MCF 10A (cell line): ENCODE data around the gene BTK. TPM values are rescaled to one million over a fixed set of nuclear protein-coding genes. Genes with fewer than 3 reads are reported as not detected.
"Not testable (repeated sequence)": the region's sequence is repeated elsewhere in the genome, so short reads cannot be mapped to it uniquely, and the experiment has no call there.

Experiments used
- BruUV-seq: library from RNA; stranded (reverse); fragments of 400-500 nt; replicated peaks from 2 replicates; lab custom pipeline; 2021; lab: Mats Ljungman, UMichigan
- CTCF ChIA-PET: fragments of 300-600 bp; sonication (Branson Sonifier 250); formaldehyde crosslinking; extraction: SDS; loops from one replicate; lab custom pipeline; 2021; ENCODE audit warnings: antibody characterized with exemption, inconsistent platforms; lab: Yijun Ruan, JAX
- POLR2A ChIA-PET: fragments of 300-600, 350-650 bp; sonication (Branson Sonifier 250); formaldehyde crosslinking; extraction: SDS; loops from one replicate; lab custom pipeline; 2020; ENCODE audit warnings: antibody characterized with exemption, inconsistent platforms; lab: Yijun Ruan, JAX
- DNase-seq: peaks from one replicate; pipeline ENCODE4 v3.0.0-alpha.2; 2018; ENCODE audit not compliant: unreplicated experiment
- H3K27ac Mint-ChIP-seq: one replicate; pipeline ENCODE4 v1.8.0; 2022; ENCODE audit warnings: mild to moderate bottlenecking, low read depth, mixed read lengths; ENCODE audit not compliant: unreplicated experiment
- H3K27me3 Mint-ChIP-seq: one replicate; pipeline ENCODE4 v1.8.0; 2022; ENCODE audit warnings: mixed read lengths; ENCODE audit not compliant: insufficient read depth, unreplicated experiment
- H3K36me3 Mint-ChIP-seq: one replicate; pipeline ENCODE4 v1.8.0; 2022; ENCODE audit warnings: mild to moderate bottlenecking, moderate library complexity, mixed read lengths; ENCODE audit not compliant: insufficient read depth, unreplicated experiment
- H3K4me1 Mint-ChIP-seq: one replicate; pipeline ENCODE4 v1.8.0; 2022; ENCODE audit warnings: mixed read lengths; ENCODE audit not compliant: insufficient read depth, unreplicated experiment
- H3K4me3 Mint-ChIP-seq: one replicate; pipeline ENCODE4 v1.8.0; 2022; ENCODE audit warnings: mild to moderate bottlenecking, moderate library complexity, mixed read lengths; ENCODE audit not compliant: unreplicated experiment
- H3K9me3 Mint-ChIP-seq: one replicate; pipeline ENCODE4 v1.8.0; 2022; ENCODE audit warnings: mixed read lengths; ENCODE audit not compliant: unreplicated experiment
- intact Hi-C: fragments of 100-400 bp; cut with micrococcal nuclease; formaldehyde crosslinking; loops from 2 replicates; pipeline ENCODE4 v1.14.1; 2022
- total RNA-seq: library from RNA; stranded (reverse); gene quantifications from 2 replicates; pipeline ENCODE4 v1.2.3, GENCODE V29; 2022
- TF ChIP-seq, protein P1 (sequence below): fragments of 200-600 bp; IDR thresholded peaks from one replicate; pipeline ENCODE4 v1.8.0; 2022; ENCODE audit warnings: antibody characterized with exemption, mild to moderate bottlenecking; ENCODE audit not compliant: unreplicated experiment

Gene BTK
- total RNA-seq, 1 experiment from 2014 or later = not detected

DNA sequence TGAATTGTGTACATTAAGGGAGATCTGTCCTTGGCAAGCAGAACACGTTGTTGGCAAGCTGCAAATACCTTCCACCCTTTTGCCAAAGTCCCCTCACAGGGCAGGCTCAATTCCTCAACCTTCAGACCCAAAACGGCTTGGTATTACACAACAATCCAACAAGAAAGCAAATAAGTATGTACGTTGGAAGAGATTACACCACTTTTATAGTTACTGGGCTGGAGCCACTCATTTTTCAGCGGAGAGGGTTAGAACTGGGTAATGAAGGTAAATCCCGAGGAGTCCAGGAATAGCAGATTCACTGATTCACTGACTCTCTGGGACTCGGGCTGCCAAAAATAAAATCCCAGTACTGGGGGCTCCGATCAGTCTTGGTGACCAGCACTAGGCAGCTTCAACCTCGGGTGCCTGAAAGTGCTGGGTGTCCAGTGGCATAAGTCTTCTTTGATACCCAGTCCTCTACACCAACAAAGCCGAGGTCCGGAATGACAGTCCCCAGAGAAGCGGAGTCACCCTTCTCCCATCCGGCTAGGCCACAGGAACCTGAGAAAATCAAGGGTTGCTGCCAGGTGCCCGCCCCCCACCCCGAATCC is 38.0 kb downstream of the BTK start:
- intact Hi-C loops = no loop called here
- Mint-ChIP-seq H3K9me3 (no peaks in the 10 kb centered on the region), H3K27ac (peak overlapping the region; percentile 13), H3K4me3 (peak overlapping the region; percentile 83), H3K27me3 (peaks cover 28% of the 10 kb centered on the region), H3K4me1 (no peaks in the 10 kb centered on the region), H3K36me3 (peaks cover 22% of the 10 kb centered on the region)
- ChIA-PET CTCF (interaction anchor here (0.6 to 1.7 kb wide), 2 partner anchors 30 to 43 kb away, joined by 3 to 5 read pairs; partner anchors contain the start of gene RPL36A), POLR2A (interaction anchor here (0.7 to 4.3 kb wide), 4 partner anchors 43 to 619 kb away, joined by 3 to 54 read pairs (median 4); partner anchors contain the start of genes CENPI and RPL36A)
- peak; percentile 8 for DNase-seq
- TF ChIP-seq, protein P1, sequence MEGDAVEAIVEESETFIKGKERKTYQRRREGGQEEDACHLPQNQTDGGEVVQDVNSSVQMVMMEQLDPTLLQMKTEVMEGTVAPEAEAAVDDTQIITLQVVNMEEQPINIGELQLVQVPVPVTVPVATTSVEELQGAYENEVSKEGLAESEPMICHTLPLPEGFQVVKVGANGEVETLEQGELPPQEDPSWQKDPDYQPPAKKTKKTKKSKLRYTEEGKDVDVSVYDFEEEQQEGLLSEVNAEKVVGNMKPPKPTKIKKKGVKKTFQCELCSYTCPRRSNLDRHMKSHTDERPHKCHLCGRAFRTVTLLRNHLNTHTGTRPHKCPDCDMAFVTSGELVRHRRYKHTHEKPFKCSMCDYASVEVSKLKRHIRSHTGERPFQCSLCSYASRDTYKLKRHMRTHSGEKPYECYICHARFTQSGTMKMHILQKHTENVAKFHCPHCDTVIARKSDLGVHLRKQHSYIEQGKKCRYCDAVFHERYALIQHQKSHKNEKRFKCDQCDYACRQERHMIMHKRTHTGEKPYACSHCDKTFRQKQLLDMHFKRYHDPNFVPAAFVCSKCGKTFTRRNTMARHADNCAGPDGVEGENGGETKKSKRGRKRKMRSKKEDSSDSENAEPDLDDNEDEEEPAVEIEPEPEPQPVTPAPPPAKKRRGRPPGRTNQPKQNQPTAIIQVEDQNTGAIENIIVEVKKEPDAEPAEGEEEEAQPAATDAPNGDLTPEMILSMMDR = no peak
- no TSS peak for BruUV-seq

DNA sequence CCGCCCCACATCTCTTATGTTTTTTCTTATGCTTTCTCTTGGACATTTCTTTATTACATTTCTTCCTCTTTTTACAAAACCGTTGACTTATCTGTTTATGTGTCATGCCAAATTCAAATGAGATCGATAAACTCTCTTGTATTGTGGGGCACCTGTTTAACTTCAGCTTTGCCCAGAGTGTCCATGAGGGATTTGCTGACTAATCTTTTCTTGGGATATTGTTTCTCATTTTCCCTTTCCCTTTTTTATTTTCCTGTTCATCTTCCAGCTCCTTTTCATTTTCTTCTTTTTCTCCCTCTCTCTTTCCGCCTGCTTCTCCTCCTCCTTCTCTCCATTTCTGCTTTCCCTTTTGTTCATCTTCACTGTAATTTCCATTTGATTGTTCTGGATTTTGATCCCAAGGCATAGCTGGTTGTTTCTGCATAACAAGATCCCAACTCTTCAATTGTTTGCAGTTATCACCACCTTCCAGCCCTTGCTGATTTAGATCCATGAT is 48.2 kb downstream of the BTK start:
- no peaks in the 10 kb centered on the region for H3K4me1 Mint-ChIP-seq
- H3K9me3 Mint-ChIP-seq = peaks cover 7% of the 10 kb centered on the region
- ChIA-PET POLR2A (interaction anchor here (0.6 kb wide), 1 partner anchor 9 kb away, joined by 4 read pairs; no protein-coding TSS in a partner anchor), CTCF (no interaction called here)
- TF ChIP-seq, protein P1 = no peak
- no peak overlapping the region for H3K27ac Mint-ChIP-seq
- H3K36me3 Mint-ChIP-seq = no peaks in the 10 kb centered on the region
- peaks cover 39% of the 10 kb centered on the region for H3K27me3 Mint-ChIP-seq
- no peak for DNase-seq
- H3K4me3 Mint-ChIP-seq = no peak overlapping the region
- intact Hi-C loops = no loop called here
- no TSS peak for BruUV-seq

DNA sequence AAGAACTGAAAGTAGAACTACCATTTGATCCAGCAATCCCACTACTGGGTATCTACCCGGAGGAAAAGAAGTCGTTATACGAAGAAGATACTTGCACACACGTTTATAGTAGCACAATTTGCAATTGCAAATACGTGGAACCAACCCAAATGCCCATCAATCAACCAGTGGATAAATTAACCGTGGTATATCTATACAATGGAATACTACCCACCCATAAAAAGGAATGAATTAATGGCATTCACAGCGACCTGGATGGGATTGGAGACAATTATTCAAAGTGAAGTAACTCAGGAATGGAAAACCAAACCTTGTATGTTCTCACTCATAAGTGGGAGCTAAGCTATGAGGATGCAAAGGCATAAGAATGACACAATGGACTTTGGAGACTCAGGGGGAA is 51.7 kb downstream of the BTK start:
- H3K27ac Mint-ChIP-seq, CTCF ChIA-PET, DNase-seq, POLR2A ChIA-PET, BruUV-seq, H3K4me1 Mint-ChIP-seq, H3K36me3 Mint-ChIP-seq, H3K4me3 Mint-ChIP-seq, intact Hi-C loops: not testable (repeated sequence)
- H3K27me3 Mint-ChIP-seq = peaks cover 43% of the 10 kb centered on the region
- H3K9me3 Mint-ChIP-seq = peaks cover 15% of the 10 kb centered on the region

- H3K4me1 Mint-ChIP-seq, H3K27ac Mint-ChIP-seq, intact Hi-C loops, POLR2A ChIA-PET, DNase-seq, H3K9me3 Mint-ChIP-seq, H3K36me3 Mint-ChIP-seq, H3K4me3 Mint-ChIP-seq, BruUV-seq: not testable (repeated sequence)
- CTCF ChIA-PET = interaction anchor here (0.7 kb wide), 1 partner anchor 65 kb away, joined by 3 read pairs; the partner anchor contains the start of gene RPL36A
- H3K27me3 Mint-ChIP-seq = peaks cover 28% of the 10 kb centered on the region
Measured at GRCh38 chrX:101326600-101326999, 59.4 kb downstream of the BTK start.

DNA sequence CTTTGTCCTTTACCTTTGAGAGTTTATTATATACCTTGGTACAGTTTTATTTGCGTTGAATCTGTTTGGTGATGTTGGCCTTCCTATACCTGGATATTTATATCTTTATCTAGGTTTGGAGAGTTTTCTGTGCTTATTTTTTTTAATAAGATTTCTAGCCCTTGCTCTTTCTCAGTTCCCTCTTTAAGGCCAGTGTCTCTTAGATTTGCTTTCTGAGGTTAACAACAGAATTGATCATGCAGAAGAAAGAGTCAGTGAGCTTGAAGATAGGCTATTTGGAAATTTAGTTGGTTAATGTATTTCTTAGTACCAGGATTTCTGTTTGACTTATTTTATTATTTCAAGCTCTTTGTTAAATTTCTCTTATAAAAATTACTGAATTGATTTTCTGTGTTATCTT is 82.2 kb downstream of the BTK start:
- no peaks in the 10 kb centered on the region for H3K36me3 Mint-ChIP-seq
- BruUV-seq = no TSS peak
- POLR2A ChIA-PET = no interaction called here
- no peak overlapping the region for H3K4me3 Mint-ChIP-seq
- H3K9me3 Mint-ChIP-seq = no peaks in the 10 kb centered on the region
- CTCF ChIA-PET = no interaction called here
- H3K27me3 Mint-ChIP-seq = no peaks in the 10 kb centered on the region
- no peak overlapping the region for H3K27ac Mint-ChIP-seq
- no peak for DNase-seq
- TF ChIP-seq, protein P1 = no peak
- no peaks in the 10 kb centered on the region for H3K4me1 Mint-ChIP-seq
- intact Hi-C loops = no loop called here
